LNCaP clone FGC (cell line): ENCODE results near the gene MMP23B.

Experiments used
- DNase-seq: peaks from one replicate; pipeline ENCODE4 v3.0.0-alpha.2; 2011; ENCODE audit warnings: low read depth
- H3K4me3 ChIP-seq: 2 replicates; pipeline ENCODE4 v1.5.1; 2011; ENCODE audit warnings: mild to moderate bottlenecking, low read depth, low read length, control low read depth
- CTCF ChIP-seq: IDR thresholded peaks from 2 replicates; pipeline ENCODE4 v1.5.1; 2012; ENCODE audit warnings: mild to moderate bottlenecking; ENCODE audit not compliant: control insufficient read depth, insufficient read depth; ENCODE audit errors: extremely low read depth

MMP23B gene

GRCh38 chr1:1677718-1678580, 46.0 kb downstream of the MMP23B start:
- TF ChIP-seq CTCF: no peak
- no peak overlapping the region for H3K4me3 ChIP-seq
- DNase-seq: no peak

GRCh38 chr1:1678581-1679380, 46.8 kb downstream of the MMP23B start:
- peak; percentile 65 for TF ChIP-seq CTCF
- no peak overlapping the region for H3K4me3 ChIP-seq
- DNase-seq: peak; percentile 35

- no peak for DNase-seq
- H3K4me3 ChIP-seq: no peak overlapping the region
- TF ChIP-seq CTCF: no peak
Measured at GRCh38 chr1:1680031-1680911, 48.3 kb downstream of the MMP23B start.

GRCh38 chr1:1680912-1681273, 48.9 kb downstream of the MMP23B start:
- H3K4me3 ChIP-seq: no peak overlapping the region
- peak; percentile 10 for DNase-seq
- TF ChIP-seq CTCF: no peak

GRCh38 chr1:1683104-1683905, 51.3 kb downstream of the MMP23B start:
- no peak for DNase-seq
- no peak for TF ChIP-seq CTCF
- H3K4me3 ChIP-seq: no peak overlapping the region
